ENCODE results near the gene MCC.

MCC gene

GRCh38 chr5:113003763-113004162, 484.5 kb downstream of the MCC start:
- Mint-ChIP-seq H3K9me3 (no peaks in the 10 kb centered on the region), H3K27ac (no peak overlapping the region), H3K4me3 (no peak overlapping the region), H3K36me3 (ENCODE audit: low read depth) (peaks cover 60% of the 10 kb centered on the region), H3K4me1 (no peaks in the 10 kb centered on the region), H3K27me3 (ENCODE audit: low read depth, poor library complexity) (no peaks in the 10 kb centered on the region)
- no peak for TF ChIP-seq CTCF (IDR thresholded peaks at IDR 0.05)
- no peak for DNase-seq

- H3K27ac Mint-ChIP-seq: no peak overlapping the region
- no peaks in the 10 kb centered on the region for H3K9me3 Mint-ChIP-seq
- peaks cover 52% of the 10 kb centered on the region for H3K36me3 Mint-ChIP-seq (ENCODE audit: low read depth)
- no peak for DNase-seq
- H3K4me3 Mint-ChIP-seq: no peak overlapping the region
- no peak for TF ChIP-seq CTCF (IDR thresholded peaks at IDR 0.05)
- H3K27me3 Mint-ChIP-seq (ENCODE audit: low read depth, poor library complexity): no peaks in the 10 kb centered on the region
- no peaks in the 10 kb centered on the region for H3K4me1 Mint-ChIP-seq
Observed at GRCh38 chr5:113002423-113002822, 485.8 kb downstream of the MCC start.

GRCh38 chr5:113000466-113000865, 487.8 kb downstream of the MCC start:
- peaks cover 48% of the 10 kb centered on the region for H3K36me3 Mint-ChIP-seq (ENCODE audit: low read depth)
- no peak overlapping the region for H3K27ac Mint-ChIP-seq
- no peaks in the 10 kb centered on the region for H3K9me3 Mint-ChIP-seq
- H3K4me1 Mint-ChIP-seq: peaks cover 5% of the 10 kb centered on the region
- no peak for DNase-seq
- no peak overlapping the region for H3K4me3 Mint-ChIP-seq
- H3K27me3 Mint-ChIP-seq (ENCODE audit: low read depth, poor library complexity): no peaks in the 10 kb centered on the region
- no peak for TF ChIP-seq CTCF (IDR thresholded peaks at IDR 0.05)

- Mint-ChIP-seq H3K36me3 (ENCODE audit: low read depth) (peaks cover 33% of the 10 kb centered on the region), H3K4me1 (peaks cover 5% of the 10 kb centered on the region), H3K27me3 (ENCODE audit: low read depth, poor library complexity) (no peaks in the 10 kb centered on the region), H3K27ac (peak overlapping the region; percentile 71), H3K9me3 (no peaks in the 10 kb centered on the region), H3K4me3 (no peak overlapping the region)
- no peak for DNase-seq
- TF ChIP-seq CTCF (IDR thresholded peaks at IDR 0.05): no peak
Observed at GRCh38 chr5:112998296-112998695, 490.0 kb downstream of the MCC start.

GRCh38 chr5:112996830-112997374, 491.4 kb downstream of the MCC start:
- no peak for TF ChIP-seq CTCF (IDR thresholded peaks at IDR 0.05)
- no peaks in the 10 kb centered on the region for H3K9me3 Mint-ChIP-seq
- no peak for DNase-seq
- H3K27me3 Mint-ChIP-seq (ENCODE audit: low read depth, poor library complexity): no peaks in the 10 kb centered on the region
- H3K36me3 Mint-ChIP-seq (ENCODE audit: low read depth): peaks cover 37% of the 10 kb centered on the region
- no peak overlapping the region for H3K27ac Mint-ChIP-seq
- H3K4me1 Mint-ChIP-seq: peaks cover 5% of the 10 kb centered on the region
- no peak overlapping the region for H3K4me3 Mint-ChIP-seq
